ENCODE measurements around the gene SH3GL2. TPM values are rescaled to one million over a fixed set of nuclear protein-coding genes. Genes with fewer than 3 reads are reported as not detected.
A peak's percentile ranks its signal among the peaks of the same experiment; 100 is the strongest.

The SH3GL2 gene
- total and polyA plus RNA-seq, 4 donors, result 0.06 to 0.08 TPM; not detected in 2

DNA sequence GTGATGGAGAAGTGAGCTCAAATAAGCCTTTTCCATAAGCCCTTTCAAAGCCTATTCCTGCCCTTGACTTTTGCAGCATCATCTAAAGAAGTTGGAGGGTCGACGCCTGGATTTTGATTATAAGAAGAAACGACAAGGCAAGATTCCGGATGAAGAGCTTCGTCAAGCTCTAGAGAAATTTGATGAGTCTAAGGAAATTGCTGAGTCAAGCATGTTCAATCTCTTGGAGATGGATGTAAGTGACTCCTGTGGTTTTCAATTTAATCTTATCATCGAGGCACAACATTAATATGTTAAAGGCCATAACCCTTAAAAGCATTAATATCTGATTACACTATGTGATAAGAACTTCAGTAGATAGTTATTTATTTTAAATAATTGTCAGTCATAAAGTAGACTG is 210.4 kb downstream of the SH3GL2 start (continued):
- TF ChIP-seq, protein P1, sequence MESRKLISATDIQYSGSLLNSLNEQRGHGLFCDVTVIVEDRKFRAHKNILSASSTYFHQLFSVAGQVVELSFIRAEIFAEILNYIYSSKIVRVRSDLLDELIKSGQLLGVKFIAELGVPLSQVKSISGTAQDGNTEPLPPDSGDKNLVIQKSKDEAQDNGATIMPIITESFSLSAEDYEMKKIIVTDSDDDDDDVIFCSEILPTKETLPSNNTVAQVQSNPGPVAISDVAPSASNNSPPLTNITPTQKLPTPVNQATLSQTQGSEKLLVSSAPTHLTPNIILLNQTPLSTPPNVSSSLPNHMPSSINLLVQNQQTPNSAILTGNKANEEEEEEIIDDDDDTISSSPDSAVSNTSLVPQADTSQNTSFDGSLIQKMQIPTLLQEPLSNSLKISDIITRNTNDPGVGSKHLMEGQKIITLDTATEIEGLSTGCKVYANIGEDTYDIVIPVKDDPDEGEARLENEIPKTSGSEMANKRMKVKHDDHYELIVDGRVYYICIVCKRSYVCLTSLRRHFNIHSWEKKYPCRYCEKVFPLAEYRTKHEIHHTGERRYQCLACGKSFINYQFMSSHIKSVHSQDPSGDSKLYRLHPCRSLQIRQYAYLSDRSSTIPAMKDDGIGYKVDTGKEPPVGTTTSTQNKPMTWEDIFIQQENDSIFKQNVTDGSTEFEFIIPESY (IDR thresholded peaks at IDR 0.05), result no peak
- TF ChIP-seq HNF4G (IDR thresholded peaks at IDR 0.05) (no peak), YY1 (IDR thresholded peaks at IDR 0.05) (no peak), SP1 (IDR thresholded peaks at IDR 0.05) (no peak), JUND (IDR thresholded peaks at IDR 0.05) (no peak), TAF1 (conservative IDR thresholded peaks at IDR 0.05) (no peak), HNF4A (conservative IDR thresholded peaks at IDR 0.05) (no peak)

DNA sequence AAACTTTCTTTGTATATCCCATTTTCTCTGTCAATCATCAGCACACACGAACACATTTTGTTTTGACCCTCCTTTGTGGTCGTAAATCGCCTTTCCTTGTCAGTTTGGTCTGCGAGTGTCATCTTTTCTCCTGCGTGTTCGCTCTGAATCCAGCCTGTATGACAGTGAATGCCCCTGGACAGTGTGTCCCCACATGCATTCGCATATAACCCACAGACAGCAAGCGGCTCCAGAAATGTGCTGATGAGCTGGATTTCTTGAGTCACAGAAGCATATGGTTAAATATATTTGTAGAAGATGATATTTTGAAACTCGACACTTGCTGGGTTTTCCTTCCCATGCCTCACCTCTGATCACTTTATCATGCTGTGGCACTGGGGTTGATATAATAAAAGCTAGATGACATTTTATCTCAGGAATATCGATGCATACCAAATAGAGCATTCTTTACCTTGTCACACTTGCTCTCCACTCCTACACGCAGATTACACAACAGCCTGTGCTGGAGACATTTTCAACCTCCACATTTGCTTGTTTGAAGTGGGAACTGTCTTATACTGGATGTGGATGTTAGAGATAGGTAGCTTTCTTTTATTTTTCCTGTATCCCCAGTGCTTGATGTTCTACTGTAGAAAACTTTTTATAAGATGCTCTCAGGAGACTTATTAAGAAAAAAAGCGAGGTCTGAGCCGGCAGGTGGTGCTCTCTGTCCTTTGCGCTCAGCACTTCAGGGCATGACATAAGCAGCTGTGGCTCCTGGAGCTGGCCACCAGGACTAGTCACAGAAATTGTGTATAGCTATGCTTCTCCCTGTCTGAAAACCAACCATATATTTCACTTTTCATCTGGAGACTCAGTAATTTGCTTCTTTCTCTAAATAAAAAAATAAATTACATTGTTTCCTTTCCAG is 215.1 kb downstream of the SH3GL2 start:
- H3K4me1 ChIP-seq (ENCODE audit: control insufficient read depth in 4 of 4, insufficient read depth in 4 of 4, low read length in 3 of 4), result no peaks in the 10 kb centered on the region
- peak in 1 of 2 donors; percentile 21 for TF ChIP-seq RAD21 (IDR thresholded peaks at IDR 0.05)
- no peak for TF ChIP-seq YY1 (IDR thresholded peaks at IDR 0.05)
- no peak for TF ChIP-seq HNF4G (IDR thresholded peaks at IDR 0.05)
- 82% methylated on average over 14 of the region's 14 CpGs for whole genome bisulfite sequencing
- no peak overlapping the region for H3K9ac ChIP-seq (ENCODE audit: low read depth in 1 of 2, low read length in 2 of 2)
- H3K36me3 ChIP-seq (ENCODE audit: control insufficient read depth in 4 of 4, insufficient read depth in 3 of 4, low read depth in 1 of 4, low read length in 3 of 4), result no peaks in the 10 kb centered on the region
- no peak overlapping the region for H3K4me3 ChIP-seq (ENCODE audit: low read depth in 1 of 3, low read length in 3 of 3)
- no peaks in the 10 kb centered on the region for H3K9me3 ChIP-seq (ENCODE audit: control insufficient read depth in 4 of 4, low read length in 3 of 4)
- H3K27me3 ChIP-seq (ENCODE audit: control insufficient read depth in 4 of 4, insufficient read depth in 4 of 4, low read length in 3 of 4), result no peaks in the 10 kb centered on the region
- no peak for DNase-seq (ENCODE audit: low spot score)
- H3K27ac ChIP-seq (ENCODE audit: low read depth in 1 of 2, low read length in 2 of 2), result no peak overlapping the region

GRCh38 chr9:17795744-17796143 is 216.9 kb downstream of the SH3GL2 start:
- Histone ChIP-seq H3K9ac (ENCODE audit: low read depth in 1 of 2, low read length in 2 of 2) (no peak overlapping the region), H3K27me3 (ENCODE audit: control insufficient read depth in 4 of 4, insufficient read depth in 4 of 4, low read length in 3 of 4) (no peaks in the 10 kb centered on the region), H3K4me3 (ENCODE audit: low read depth in 1 of 3, low read length in 3 of 3) (no peak overlapping the region), H3K4me1 (ENCODE audit: control insufficient read depth in 4 of 4, insufficient read depth in 4 of 4, low read length in 3 of 4) (no peaks in the 10 kb centered on the region), H3K27ac (ENCODE audit: low read depth in 1 of 2, low read length in 2 of 2) (no peak overlapping the region), H3K9me3 (ENCODE audit: control insufficient read depth in 4 of 4, low read length in 3 of 4) (no peaks in the 10 kb centered on the region), H3K36me3 (ENCODE audit: control insufficient read depth in 4 of 4, insufficient read depth in 3 of 4, low read depth in 1 of 4, low read length in 3 of 4) (no peaks in the 10 kb centered on the region)
- WGBS, result 81% methylated on average over 6 of the region's 6 CpGs
- DNase-seq (ENCODE audit: low spot score), result no peak
- no peak for TF ChIP-seq SP1 (IDR thresholded peaks at IDR 0.05)
- TF ChIP-seq RXRA (IDR thresholded peaks at IDR 0.05), result no peak
- no peak for TF ChIP-seq FOXA2 (IDR thresholded peaks at IDR 0.05)
- no peak for TF ChIP-seq JUND (IDR thresholded peaks at IDR 0.05)
- TF ChIP-seq TAF1 (conservative IDR thresholded peaks at IDR 0.05), result no peak
- no peak for TF ChIP-seq CTCF (IDR thresholded peaks at IDR 0.05; ENCODE audit: low read depth, low read length, missing input control)
- no peak for TF ChIP-seq REST (IDR thresholded peaks at IDR 0.05)
- TF ChIP-seq YY1 (IDR thresholded peaks at IDR 0.05), result no peak
- TF ChIP-seq EGR1 (IDR thresholded peaks at IDR 0.05; ENCODE audit: low read depth in 2 of 2), result no peak
- TF ChIP-seq RAD21 (IDR thresholded peaks at IDR 0.05), result no peak
- no peak for TF ChIP-seq HNF4G (IDR thresholded peaks at IDR 0.05)

All from liver (tissue), 9 donors.